Chondrocyte (in vitro differentiated cells): ENCODE results near the gene VKORC1. TPM values are rescaled to one million over a fixed set of nuclear protein-coding genes. Genes with fewer than 3 reads are reported as not detected.

Experiments
- DNase-seq: peaks from one replicate; pipeline ENCODE4 v3.0.0; 2021; ENCODE audit warnings: mixed read lengths, low spot score
- H3K27ac Mint-ChIP-seq: one replicate; pipeline ENCODE4 v1.8.0; 2021; ENCODE audit warnings: mild to moderate bottlenecking, moderate library complexity, mixed read lengths; ENCODE audit not compliant: unreplicated experiment
- H3K27me3 Mint-ChIP-seq: 2 replicates; pipeline ENCODE4 v1.8.0; 2021; ENCODE audit warnings: low read depth, mixed read lengths
- H3K36me3 Mint-ChIP-seq: 2 replicates; pipeline ENCODE4 v1.8.0; 2021; ENCODE audit warnings: low read depth, mixed read lengths
- H3K4me1 Mint-ChIP-seq: 2 replicates; pipeline ENCODE4 v1.8.0; 2021; ENCODE audit warnings: low read depth, mild to moderate bottlenecking, mixed read lengths
- H3K4me3 Mint-ChIP-seq: one replicate; pipeline ENCODE4 v1.8.0; 2021; ENCODE audit warnings: mild to moderate bottlenecking, moderate library complexity, mixed read lengths; ENCODE audit not compliant: unreplicated experiment
- H3K9me3 Mint-ChIP-seq: 2 replicates; pipeline ENCODE4 v1.8.0; 2021; ENCODE audit warnings: low read depth, mixed read lengths
- CTCF ChIP-seq: fragments of 200-600 bp; sonication (generic); IDR thresholded peaks from 2 replicates; pipeline ENCODE4 v1.5.0; 2021; ENCODE audit warnings: antibody characterized with exemption, mild to moderate bottlenecking, moderate library complexity
- total RNA-seq: library from RNA; stranded (reverse); gene quantifications from 3 replicates; pipeline ENCODE4 v1.2.1, GENCODE V29; 2021

The VKORC1 gene
- total RNA-seq, 1 donor from 2014 or later: 199 TPM

GRCh38 chr16:31043898-31044481, 50.6 kb downstream of the VKORC1 start:
- no peaks in the 10 kb centered on the region for H3K27me3 Mint-ChIP-seq
- H3K4me1 Mint-ChIP-seq: no peaks in the 10 kb centered on the region

GRCh38 chr16:31043352-31043751, 51.2 kb downstream of the VKORC1 start:
- no peak overlapping the region for H3K27ac Mint-ChIP-seq

More at GRCh38 chr16:31043898-31044481, 50.6 kb downstream of the VKORC1 start:
- TF ChIP-seq CTCF: no peak
- H3K36me3 Mint-ChIP-seq: peaks cover 10% of the 10 kb centered on the region
- H3K27ac Mint-ChIP-seq: no peak overlapping the region
- no peak for DNase-seq
- no peak overlapping the region for H3K4me3 Mint-ChIP-seq
- no peaks in the 10 kb centered on the region for H3K9me3 Mint-ChIP-seq

GRCh38 chr16:31042866-31043265, 51.7 kb downstream of the VKORC1 start:
- H3K27ac Mint-ChIP-seq: no peak overlapping the region
- H3K36me3 Mint-ChIP-seq: peaks cover 16% of the 10 kb centered on the region
- H3K4me3 Mint-ChIP-seq: no peak overlapping the region
- H3K4me1 Mint-ChIP-seq: no peaks in the 10 kb centered on the region
- no peak for DNase-seq
- no peaks in the 10 kb centered on the region for H3K27me3 Mint-ChIP-seq
- no peak for TF ChIP-seq CTCF
- H3K9me3 Mint-ChIP-seq: no peaks in the 10 kb centered on the region

More at GRCh38 chr16:31043352-31043751, 51.2 kb downstream of the VKORC1 start:
- Mint-ChIP-seq H3K27me3 (no peaks in the 10 kb centered on the region), H3K4me1 (no peaks in the 10 kb centered on the region), H3K36me3 (peaks cover 16% of the 10 kb centered on the region), H3K9me3 (no peaks in the 10 kb centered on the region), H3K4me3 (no peak overlapping the region)
- TF ChIP-seq CTCF: no peak
- DNase-seq: no peak

Other genes with a start within 250 kb of the VKORC1 start
- 34.6 to 37.5 TPM (median 37.3 TPM) in 3 replicates for gene BCL7C, start 200.7 kb downstream of the VKORC1 start, total RNA-seq
- 3.7 to 5.7 TPM (median 4.2 TPM) in 3 replicates for gene CTF1, start 198.2 kb downstream of the VKORC1 start, total RNA-seq
- gene FBXL19, start 171.2 kb downstream of the VKORC1 start, total RNA-seq: 19.4 to 21.5 TPM (median 20.5 TPM) in 3 replicates
- gene ORAI3, start 145.7 kb downstream of the VKORC1 start, total RNA-seq: 10.3 to 16.0 TPM (median 15.6 TPM) in 3 replicates
- 15.0 to 18.0 TPM (median 15.8 TPM) in 3 replicates for gene SETD1A, start 137.0 kb downstream of the VKORC1 start, total RNA-seq
- 10.8 to 12.4 TPM (median 12.3 TPM) in 3 replicates for gene HSD3B7, start 109.6 kb downstream of the VKORC1 start, total RNA-seq
- gene STX1B, start 84.2 kb downstream of the VKORC1 start, total RNA-seq: 1.4 to 4.0 TPM (median 1.7 TPM) in 3 replicates
- 43.4 to 54.1 TPM (median 48.0 TPM) in 3 replicates for gene STX4, start 61.2 kb downstream of the VKORC1 start, total RNA-seq
- 14.1 to 18.9 TPM (median 15.2 TPM) in 3 replicates for gene ZNF668, start 20.6 kb downstream of the VKORC1 start, total RNA-seq
- 13.8 to 17.3 TPM (median 15.2 TPM) in 3 replicates for gene ZNF646, start 20.4 kb downstream of the VKORC1 start, total RNA-seq
- gene PRSS53, start 5.9 kb downstream of the VKORC1 start, total RNA-seq: 3.3 to 7.0 TPM (median 5.9 TPM) in 3 replicates
- 36.3 to 44.5 TPM (median 41.9 TPM) in 3 replicates for gene BCKDK, start 13.6 kb upstream of the VKORC1 start, total RNA-seq
- 28.3 to 43.2 TPM (median 34.7 TPM) in 3 replicates for gene KAT8, start 22.9 kb upstream of the VKORC1 start, total RNA-seq
- not detected in 3 replicates for gene PRSS8, start 40.9 kb upstream of the VKORC1 start, total RNA-seq
- 0.35 to 0.39 TPM in 2 of 3 replicates, not detected in the other for gene PRSS36, start 55.3 kb upstream of the VKORC1 start, total RNA-seq
- gene FUS, start 85.3 kb upstream of the VKORC1 start, total RNA-seq: 226 to 414 TPM (median 231 TPM) in 3 replicates
- gene PYCARD, start 108.0 kb upstream of the VKORC1 start, total RNA-seq: 2.7 to 2.9 TPM (median 2.8 TPM) in 3 replicates
- gene TRIM72, start 119.3 kb upstream of the VKORC1 start, total RNA-seq: not detected in 3 replicates
- gene PYDC1, start 122.3 kb upstream of the VKORC1 start, total RNA-seq: not detected in 3 replicates
- not detected in 3 replicates for gene ITGAM, start 165.2 kb upstream of the VKORC1 start, total RNA-seq